ENCODE data around the gene LRRC4C.

DNA sequence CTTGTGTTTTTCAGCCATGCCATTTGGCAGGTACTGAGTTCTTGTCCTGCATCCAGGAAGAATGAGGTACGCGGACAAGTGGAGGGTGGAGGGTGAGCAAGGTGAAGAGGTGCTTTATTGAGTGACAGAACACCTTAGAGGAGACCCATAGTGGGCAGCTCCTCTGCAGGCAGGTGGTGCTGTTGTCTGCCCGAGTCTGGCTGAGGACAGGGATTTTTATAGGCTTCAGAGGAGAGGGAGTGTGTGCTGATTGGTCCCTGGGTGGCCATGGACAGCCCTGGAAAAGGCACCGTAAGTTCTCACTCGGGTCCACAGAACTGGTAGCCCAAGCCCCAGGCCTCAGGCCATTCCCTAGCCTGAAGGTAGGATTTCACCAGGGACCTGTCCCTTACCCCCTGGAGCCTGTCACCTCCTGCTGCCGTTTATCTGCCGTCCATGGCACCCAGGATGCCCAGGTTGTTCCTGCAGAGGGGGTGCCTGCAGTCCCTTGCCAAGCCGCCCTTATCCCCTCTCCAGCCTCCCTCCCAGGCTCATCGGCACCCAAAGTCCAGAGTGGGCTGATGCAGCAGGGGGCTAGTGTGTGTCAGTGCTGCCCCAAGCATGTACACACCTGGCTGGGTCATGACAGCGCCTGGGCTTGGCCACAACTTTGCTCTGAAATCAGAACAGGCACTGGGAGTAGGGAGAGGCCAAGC is 213.6 kb downstream of the LRRC4C start:
- no peak for TF ChIP-seq POLR2A (IDR thresholded peaks at IDR 0.05; ENCODE audit: low read depth, low read length)
- TF ChIP-seq POLR2AphosphoS5 (IDR thresholded peaks at IDR 0.05; ENCODE audit: low read depth, low read length), result no peak
- no peak for TF ChIP-seq TAF1 (IDR thresholded peaks at IDR 0.05; ENCODE audit: borderline replicate concordance, low read depth, low read length)

All from GM12892 (cell line).